Renal cortex interstitium (tissue), 11 donors: ENCODE results near the gene ZC3H4. TPM values are rescaled to one million over a fixed set of nuclear protein-coding genes. Genes with fewer than 3 reads are reported as not detected.
"Not testable (repeated sequence)": the region's sequence is repeated elsewhere in the genome, so short reads cannot be mapped to it uniquely, and the experiment has no call there.

Experiments used
- DNase-seq, 11 donors: peaks; one replicate each; pipeline ENCODE4 v3.0.0-alpha.2; 2013; ENCODE audit warnings: low read depth in 9 of 11, low spot score in 4 of 11; ENCODE audit errors: extremely low read depth in 1 of 11
- polyA plus RNA-seq, 3 donors: library from polyadenylated mRNA; unstranded; fragments of 120-200 nt; gene quantifications; one replicate each; pipeline ENCODE4 v1.2.1, GENCODE V29; 2013; ENCODE audit not compliant: insufficient read length in 3 of 3

The ZC3H4 gene
- polyA plus RNA-seq, 3 donors: 31.6 to 42.7 (median 42.0) TPM

DNA sequence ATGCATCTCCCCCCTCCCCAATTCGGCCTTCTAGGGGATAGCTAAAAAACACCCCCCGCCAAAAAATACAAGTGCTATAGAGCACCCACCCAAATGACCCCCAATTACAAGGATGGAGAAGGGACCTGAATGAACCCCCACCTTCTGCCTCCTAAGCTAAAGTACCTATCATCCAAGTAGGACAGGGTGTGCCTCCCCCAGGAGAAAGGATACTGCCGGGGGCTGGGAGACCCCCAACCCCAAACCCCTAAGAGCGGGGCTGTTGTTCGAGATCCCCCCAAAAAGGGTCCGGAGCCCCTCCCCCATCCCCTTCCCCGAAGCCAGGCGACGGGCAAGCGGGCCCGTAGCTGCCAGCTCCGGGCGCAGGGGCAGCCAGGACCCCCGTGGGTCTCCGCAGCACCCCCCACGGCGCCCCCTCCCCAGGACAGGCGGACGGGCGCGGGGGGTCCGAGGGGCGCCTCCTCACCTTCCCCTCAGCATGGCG is 1.9 kb downstream of the ZC3H4 start:
- DNase-seq: no peak

DNA sequence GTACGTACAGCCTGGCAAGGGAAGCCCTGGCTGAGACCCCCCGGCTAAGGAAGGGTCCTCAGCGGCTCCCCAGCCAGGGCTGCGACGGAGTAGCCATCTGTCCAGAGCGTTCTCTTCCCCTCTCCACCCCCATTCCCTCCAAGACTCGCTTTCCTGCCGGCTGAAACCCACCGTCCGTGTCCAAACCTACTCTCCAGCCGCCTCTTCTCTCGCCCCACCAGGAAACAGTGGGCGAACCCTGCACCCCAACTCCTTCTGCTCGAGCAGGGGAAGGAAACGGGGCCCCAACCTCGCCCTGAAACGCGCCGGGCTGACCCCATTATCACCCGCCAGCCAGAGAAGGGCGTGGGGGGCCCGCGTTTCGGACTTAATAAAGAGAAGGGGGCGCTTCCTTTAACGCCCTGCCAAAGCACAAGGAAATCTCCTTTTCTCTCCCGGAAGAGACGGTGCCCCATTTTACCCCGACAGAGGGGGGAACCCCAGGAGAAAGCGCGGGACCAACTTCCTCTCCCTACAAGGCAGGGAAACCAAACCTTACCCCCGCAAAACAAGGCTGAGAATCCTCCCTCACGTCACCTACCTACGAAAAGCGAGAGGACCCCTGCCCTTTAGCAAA is 2.5 kb downstream of the ZC3H4 start:
- DNase-seq: no peak

DNA sequence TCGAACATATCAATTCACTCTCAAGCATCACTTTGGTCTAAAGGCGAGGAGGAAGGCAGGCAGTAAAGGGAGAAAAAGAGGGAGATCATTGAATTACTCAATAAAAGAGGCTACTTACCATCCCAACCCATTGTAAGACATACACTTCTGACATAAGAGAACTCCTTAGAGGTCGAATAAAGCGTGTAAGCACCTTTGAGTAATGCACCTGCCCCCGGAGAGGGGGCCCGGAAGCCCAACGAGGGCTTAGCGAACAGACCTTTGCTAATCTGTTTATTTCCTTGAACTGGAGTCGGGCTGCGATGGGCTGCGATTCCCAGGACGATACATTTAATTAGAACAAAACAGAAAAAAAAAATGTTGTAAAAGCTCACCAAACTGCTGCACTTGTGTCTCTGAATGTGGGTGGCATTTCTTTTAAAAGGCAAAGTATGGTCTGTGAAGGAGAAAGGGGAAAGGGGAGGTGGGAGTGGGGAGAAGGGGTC is 3.0 kb downstream of the ZC3H4 start:
- no peak for DNase-seq

DNA sequence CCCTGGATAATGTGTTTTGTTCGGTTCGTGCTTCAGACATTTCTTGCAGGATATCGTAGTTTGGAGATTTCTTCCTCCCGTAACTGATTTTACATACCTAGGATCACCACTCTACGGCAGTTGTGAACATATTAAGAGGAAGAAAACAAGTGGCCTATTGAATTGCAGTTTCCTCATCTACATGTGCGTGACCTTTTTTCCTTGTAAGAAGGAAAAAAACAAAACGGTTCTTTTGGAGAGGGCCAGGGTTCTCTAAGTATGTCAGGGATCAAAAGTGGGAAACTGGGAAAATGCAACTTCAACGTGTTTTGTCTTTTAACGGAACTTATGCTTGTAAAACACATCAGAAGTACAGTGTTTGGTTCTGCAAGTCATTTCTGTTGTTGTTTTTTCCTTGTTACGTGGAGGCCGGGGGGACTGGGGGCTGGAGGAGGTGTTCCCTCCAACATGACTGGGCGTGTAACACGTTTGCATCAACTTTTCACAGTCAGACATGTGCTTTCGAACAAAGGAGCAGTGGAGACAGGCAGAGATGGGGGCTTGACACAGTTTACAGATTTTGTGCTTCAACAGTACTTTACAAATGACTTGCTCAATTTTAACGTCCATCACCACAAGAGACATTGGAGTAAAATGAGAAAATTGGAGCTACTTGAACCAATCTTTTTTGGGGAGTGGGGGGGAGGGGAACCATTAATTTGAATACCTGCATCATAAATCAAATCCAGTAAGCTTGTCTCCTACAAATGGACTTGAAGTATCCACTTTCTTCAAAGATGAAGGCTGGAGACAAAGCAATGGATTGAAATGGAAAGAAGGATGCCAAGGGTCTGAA is 3.8 kb downstream of the ZC3H4 start:
- DNase-seq: no peak

DNA sequence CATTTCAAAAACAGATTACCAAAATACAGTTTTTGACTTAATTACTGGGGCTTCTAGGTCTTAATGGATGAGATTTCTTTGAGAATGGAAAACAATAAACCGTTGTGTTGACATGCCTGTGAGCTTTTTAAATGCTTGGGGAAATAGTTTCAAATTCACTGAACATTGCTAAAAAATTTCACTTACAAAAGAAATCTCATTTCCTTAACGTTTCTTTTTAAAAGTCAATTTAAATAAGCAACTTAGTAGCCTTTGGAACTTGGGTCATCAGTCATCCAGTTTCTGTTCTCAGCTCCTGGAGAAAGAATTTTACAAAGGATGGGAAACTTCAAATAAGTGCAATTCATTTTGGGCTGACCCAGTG is 4.4 kb downstream of the ZC3H4 start:
- no peak for DNase-seq

DNA sequence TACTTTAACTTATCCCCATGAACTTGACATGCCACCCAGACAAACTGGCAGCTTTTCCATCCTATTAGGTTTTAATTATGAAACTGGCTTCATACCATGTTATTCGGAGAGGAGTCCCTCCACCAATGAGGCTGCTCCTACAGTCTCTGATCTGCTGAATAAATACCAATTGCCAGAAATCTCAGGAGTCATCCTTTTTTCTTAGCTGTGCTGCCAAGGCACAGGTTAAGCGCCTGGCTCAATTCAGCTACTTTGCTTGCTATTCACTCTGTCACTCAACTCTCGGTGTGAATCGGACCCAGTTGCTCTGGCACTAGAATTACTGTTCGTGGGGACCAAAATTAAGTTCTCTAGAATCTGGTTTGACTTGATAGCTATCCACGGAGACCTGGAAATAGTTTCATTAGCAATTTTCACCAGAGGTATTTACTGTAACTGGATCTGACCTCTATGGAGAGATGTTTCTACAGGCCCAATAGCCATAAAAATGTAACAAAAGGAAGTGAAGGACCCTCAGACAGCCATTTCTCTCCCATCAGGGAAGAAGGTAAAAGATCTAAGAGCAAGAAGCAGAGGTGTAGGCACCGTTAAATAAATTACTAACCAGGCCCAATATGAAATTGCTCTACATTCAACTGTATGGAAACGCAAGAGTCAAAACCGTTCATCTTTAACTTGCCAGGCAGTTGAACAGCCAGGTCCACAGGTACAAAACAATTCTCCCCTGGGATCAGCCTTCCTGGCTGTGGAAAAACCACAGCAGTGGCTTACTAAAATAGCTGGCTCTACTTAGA is 5.4 kb downstream of the ZC3H4 start:
- no peak for DNase-seq

DNA sequence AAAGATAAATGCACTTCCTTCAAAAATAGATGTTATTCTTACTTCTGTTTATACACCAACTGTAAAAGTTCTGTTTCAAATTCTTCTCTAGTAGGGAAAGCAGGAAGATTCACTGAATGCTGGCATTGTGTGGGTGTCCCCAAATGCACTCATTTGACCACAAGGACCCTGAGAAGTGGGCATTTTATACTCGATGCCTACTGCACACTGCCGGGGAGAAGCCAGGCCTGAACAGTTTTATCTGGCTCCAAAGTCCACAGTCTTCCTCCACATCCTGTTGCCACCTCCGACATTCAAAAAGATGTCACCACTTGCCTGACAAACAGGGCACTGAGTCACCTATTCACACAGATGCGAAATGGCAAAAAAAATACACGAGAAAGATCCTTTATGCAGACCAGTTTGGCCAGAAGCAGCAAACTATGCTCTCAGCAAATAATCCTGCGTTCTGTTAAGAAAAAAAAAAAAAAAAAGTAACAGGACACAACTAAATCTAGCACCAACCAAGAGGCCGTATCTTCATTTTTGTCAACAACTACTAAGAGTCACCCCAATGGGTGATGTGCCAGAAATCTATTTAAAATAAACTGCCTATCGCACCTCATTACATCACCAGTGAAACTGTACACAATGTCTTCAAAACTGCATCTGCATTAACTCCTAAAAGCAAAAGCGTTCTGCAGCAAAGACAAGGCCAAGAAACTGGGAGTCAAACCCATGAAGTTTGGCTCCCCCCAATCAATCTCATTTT is 6.2 kb downstream of the ZC3H4 start:
- DNase-seq: no peak

DNA sequence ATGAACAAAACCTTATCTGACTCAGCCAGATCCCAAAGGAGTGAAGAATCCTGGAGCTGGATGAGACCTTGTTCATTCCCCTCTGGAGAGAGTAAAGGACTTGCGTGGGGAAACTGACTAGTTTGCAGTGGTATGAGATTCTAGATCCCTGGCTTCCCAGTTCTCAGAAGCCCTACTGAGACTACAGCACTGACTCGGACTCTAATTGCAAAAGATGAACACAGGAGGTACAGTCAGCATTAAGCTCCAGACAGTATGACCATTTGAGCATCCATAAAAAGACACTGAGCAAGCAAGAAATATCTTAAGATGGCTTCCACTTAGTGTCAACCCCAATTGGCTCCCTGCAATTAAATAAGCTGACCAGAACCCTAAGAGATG is 6.8 kb downstream of the ZC3H4 start:
- DNase-seq: no peak

DNA sequence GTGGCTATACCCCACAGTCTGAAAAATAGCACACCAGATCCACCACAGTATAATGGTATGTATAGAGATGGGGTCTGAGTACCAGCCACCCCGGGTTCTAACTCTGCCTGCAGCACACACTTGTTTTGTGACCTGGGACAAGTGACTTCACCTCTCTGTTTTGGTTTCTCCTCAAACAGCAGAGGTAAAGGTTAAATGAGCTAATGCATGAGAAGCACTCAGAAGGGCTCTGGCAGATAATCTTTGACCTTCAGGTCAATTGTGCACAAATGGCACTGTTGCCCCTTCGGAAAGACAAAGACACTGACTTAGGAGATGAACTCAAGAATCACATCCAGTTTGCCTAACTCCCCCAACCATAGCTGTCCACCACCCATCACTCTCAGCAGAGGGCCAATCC is 7.7 kb downstream of the ZC3H4 start:
- no peak for DNase-seq

DNA sequence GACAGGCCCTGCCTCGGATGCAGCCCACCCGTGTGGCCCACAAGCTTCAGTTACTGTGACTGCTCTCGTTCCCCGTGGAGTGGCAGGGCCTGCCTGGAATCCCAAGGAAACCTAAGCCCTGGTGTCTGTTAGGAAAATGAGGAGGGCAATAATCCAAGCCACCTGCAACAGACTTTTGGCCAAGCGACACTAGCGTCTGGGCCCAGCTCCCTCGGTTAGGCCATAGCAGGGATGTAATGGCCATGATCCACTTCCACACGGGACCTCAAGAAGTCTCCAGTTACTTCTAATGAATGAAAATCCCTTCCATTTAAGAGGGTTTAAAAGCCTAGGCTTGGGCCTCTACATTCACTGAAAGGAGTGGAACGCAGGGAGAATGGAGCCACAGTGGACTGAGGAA is 8.9 kb downstream of the ZC3H4 start:
- DNase-seq: no peak

DNA sequence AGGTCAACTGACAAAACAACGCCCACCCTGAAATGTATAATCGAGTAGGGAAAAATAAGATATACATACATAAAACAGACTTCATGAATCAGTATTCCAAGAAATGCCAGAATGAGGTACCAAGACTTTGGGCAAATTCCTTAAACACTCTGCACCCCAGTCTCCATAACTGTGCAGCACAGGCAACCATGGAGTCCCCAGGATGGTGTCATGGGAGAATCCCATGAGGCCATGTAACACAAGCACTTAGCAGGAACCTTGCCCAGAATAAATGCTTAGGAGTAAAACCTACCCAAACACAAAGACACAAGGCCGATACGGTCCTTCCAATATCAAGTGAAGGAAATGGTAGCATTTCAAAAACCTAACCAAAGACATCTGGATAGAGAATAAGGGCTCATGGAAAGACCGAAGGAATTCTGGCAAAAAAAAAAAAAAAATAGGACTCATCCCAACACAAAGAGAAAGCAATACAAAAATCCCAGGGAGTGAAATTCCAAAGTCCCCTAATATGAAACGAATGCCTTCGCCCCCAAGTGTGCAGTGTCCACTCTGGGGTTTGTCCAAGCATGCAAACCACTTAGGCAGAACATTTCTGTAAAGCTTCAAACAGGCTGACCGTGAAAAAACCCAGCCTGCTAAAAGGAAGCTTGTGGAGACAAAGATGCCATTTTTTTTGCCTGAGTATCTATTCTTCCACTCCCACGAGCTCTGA is 11.1 kb downstream of the ZC3H4 start:
- no peak for DNase-seq

DNA sequence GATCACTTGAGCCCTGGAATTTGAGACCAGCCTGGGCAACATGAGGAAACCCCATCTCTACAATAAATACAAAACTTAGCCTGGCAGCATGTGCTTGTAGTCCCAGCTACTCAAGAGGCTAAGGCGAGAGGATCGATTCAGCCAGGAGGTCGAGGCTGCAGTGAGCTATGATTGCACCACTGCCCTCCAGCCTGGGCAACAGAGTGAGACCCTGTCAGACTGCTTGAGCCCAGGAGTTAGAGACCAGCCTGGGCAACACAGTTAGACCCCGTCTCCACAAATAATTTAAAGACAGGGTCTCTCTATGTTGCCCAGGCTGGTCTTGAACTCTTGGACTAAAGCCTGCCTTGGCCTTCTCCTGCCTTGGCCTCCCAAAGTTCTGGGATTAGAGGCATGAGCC is 12.5 kb downstream of the ZC3H4 start:
- DNase-seq: not testable (repeated sequence)

DNA sequence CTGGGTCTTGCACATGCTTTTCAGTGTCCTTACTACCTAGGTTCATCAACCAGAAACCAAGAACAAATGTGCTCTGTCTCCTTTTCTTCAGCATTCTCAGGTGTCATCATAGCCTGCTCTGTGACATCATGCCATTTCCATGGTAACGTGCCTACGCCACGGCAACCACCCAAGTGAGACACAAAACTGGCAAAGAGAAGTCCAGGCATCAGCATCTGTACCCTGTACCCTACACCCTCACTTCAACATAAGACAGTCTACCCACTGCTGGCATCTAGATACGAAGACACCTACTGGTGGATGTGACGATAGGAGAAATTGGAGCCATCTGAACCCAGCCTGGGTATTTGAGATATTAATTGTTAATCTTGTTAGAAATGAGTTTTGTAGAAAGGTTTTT is 13.3 kb downstream of the ZC3H4 start:
- DNase-seq: no peak

DNA sequence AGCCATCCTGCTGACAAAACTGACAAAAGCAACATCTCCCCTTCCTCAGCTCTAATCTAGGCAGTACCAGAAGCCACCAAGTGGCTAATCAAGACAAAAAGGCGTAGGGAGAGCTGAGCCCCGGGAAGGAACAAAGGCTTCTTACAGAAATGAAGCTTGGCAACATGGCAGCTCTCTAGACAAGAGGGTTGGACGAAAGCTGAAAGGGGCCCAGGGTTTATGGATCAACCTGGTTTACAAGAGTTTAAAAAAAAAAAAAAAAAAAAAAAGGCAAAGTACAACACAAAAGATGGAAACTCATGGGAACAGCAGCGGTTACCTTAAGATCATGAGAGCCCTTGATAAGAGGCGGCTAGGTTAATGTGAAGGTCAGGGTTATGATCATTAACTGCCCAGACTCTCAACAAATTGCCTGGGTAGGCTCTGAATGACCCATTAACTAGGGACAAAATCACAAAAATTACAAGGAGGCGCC is 14.0 kb downstream of the ZC3H4 start:
- no peak for DNase-seq

DNA sequence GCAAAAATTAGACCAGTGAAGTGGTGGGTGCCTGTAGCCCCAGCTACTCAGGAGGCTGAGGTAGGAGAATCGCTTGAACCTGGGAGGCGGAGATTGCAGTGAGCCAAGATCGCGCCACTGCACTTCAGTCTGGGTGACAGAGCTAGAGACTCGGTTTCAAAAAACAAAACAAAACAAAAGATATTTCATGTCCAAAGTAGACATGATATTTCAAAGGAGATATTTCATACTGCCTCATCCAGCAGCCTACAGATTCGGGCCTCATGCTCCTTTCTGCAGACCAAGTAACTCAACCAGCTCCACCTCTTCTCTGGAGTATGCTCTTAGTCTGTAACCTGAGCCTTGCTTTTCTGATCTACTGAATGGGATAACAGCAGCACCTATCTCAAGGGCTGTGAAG is 15.0 kb downstream of the ZC3H4 start:
- no peak for DNase-seq

DNA sequence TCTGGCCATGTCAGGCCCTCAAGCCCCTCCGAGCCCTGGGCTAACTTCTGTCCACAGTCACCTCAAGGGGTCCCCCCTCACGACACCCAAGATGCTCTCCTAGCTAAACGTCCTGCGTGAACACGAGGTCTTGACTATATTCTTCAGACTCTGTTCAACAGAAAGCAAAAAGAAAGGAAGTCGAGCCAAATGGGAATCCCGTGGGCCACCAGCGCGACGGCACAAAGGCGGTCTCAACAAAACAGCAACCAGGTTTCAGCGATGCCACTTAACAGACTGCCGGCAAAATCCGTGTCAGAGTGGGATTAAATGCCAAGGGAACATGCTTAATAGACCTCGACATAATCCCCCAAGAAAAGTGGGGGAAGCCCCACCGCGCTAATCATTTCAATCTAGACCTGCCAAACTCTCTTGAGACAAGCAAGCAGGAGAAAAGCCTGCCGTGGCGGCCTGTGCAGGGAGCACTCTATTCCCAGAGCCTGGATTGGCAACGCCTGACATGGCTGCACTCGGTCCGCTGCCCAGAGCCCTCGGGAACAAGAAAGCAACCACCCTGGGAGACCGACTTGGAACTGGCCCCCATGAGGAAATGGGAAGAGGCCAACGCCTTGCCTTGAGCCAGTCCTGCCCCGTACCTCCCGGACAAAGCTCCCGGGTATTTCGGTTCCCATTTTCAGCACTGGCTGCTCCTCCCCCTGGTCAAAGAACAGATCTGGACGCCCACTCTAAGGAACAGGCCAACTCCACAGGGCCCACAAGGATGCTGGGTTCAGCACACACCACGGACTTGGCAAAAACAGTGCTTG is 16.0 kb downstream of the ZC3H4 start:
- DNase-seq: no peak

DNA sequence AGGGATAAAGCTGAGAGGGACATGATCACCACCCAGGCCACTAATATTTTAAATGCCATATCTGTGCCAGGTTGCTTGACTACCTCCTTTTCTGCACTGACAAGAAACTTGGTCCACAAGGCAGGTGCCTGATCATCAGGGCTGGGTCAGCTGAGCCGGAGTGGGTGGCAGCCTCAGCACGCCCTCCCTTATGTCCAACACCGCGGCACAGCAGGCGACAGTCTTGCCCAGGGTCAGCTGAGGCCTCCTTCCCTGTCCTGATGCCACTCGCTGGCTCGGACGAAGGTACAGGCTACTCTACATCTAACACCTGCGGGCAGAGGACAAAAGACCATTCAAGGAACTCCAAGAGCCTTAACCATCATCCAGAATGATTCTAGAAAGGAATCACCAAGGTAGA is 16.9 kb downstream of the ZC3H4 start:
- no peak for DNase-seq
